ENCODE results near the gene SLC24A4.
A peak's percentile ranks its signal among the peaks of the same experiment; 100 is the strongest.

The SLC24A4 gene

DNA sequence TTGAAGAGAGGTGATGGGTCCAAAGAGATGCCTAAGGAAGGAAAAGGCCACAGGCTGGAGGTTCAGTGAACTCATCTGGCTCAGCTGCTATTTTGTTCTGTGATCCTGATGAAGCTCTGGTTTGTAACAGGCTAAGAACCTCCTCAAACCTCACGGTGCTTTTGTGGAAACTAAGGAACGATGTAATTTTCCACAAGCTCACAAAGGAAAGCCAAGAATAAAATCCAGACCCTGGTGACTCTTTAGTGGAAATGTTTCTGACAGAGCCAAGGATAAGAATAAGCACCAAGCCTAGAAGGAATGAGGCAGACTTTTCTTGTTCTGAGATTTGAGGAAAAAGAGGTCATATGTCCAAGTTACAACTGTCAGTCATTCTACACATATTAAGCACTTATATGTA is 93.6 kb downstream of the SLC24A4 start:
- no peak for TF ChIP-seq POLR2AphosphoS5 (IDR thresholded peaks at IDR 0.05; ENCODE audit: low read depth)
- TF ChIP-seq, protein P1, sequence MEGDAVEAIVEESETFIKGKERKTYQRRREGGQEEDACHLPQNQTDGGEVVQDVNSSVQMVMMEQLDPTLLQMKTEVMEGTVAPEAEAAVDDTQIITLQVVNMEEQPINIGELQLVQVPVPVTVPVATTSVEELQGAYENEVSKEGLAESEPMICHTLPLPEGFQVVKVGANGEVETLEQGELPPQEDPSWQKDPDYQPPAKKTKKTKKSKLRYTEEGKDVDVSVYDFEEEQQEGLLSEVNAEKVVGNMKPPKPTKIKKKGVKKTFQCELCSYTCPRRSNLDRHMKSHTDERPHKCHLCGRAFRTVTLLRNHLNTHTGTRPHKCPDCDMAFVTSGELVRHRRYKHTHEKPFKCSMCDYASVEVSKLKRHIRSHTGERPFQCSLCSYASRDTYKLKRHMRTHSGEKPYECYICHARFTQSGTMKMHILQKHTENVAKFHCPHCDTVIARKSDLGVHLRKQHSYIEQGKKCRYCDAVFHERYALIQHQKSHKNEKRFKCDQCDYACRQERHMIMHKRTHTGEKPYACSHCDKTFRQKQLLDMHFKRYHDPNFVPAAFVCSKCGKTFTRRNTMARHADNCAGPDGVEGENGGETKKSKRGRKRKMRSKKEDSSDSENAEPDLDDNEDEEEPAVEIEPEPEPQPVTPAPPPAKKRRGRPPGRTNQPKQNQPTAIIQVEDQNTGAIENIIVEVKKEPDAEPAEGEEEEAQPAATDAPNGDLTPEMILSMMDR (IDR thresholded peaks at IDR 0.05; ENCODE audit: insufficient read depth, low read length): no peak
- TF ChIP-seq, protein P2, sequence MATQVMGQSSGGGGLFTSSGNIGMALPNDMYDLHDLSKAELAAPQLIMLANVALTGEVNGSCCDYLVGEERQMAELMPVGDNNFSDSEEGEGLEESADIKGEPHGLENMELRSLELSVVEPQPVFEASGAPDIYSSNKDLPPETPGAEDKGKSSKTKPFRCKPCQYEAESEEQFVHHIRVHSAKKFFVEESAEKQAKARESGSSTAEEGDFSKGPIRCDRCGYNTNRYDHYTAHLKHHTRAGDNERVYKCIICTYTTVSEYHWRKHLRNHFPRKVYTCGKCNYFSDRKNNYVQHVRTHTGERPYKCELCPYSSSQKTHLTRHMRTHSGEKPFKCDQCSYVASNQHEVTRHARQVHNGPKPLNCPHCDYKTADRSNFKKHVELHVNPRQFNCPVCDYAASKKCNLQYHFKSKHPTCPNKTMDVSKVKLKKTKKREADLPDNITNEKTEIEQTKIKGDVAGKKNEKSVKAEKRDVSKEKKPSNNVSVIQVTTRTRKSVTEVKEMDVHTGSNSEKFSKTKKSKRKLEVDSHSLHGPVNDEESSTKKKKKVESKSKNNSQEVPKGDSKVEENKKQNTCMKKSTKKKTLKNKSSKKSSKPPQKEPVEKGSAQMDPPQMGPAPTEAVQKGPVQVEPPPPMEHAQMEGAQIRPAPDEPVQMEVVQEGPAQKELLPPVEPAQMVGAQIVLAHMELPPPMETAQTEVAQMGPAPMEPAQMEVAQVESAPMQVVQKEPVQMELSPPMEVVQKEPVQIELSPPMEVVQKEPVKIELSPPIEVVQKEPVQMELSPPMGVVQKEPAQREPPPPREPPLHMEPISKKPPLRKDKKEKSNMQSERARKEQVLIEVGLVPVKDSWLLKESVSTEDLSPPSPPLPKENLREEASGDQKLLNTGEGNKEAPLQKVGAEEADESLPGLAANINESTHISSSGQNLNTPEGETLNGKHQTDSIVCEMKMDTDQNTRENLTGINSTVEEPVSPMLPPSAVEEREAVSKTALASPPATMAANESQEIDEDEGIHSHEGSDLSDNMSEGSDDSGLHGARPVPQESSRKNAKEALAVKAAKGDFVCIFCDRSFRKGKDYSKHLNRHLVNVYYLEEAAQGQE (IDR thresholded peaks at IDR 0.05; ENCODE audit: insufficient replicate concordance, low read depth): no peak
- no peak for TF ChIP-seq GABPA (IDR thresholded peaks at IDR 0.05; ENCODE audit: low read depth)
- TF ChIP-seq SPI1 (IDR thresholded peaks at IDR 0.05; ENCODE audit: borderline replicate concordance, low read depth): no peak
- no peak overlapping the region for H3K4me3 ChIP-seq (replicated peaks; ENCODE audit: insufficient read depth, low read length)
- H3K27me3 ChIP-seq (ENCODE audit: insufficient read depth, poor library complexity, severe bottlenecking): no peaks in the 10 kb centered on the region
- no peak for DNase-seq (ENCODE audit: low read depth in 1 of 2, low spot score in 1 of 2)
- H3K27ac ChIP-seq (replicated peaks): no peak overlapping the region

DNA sequence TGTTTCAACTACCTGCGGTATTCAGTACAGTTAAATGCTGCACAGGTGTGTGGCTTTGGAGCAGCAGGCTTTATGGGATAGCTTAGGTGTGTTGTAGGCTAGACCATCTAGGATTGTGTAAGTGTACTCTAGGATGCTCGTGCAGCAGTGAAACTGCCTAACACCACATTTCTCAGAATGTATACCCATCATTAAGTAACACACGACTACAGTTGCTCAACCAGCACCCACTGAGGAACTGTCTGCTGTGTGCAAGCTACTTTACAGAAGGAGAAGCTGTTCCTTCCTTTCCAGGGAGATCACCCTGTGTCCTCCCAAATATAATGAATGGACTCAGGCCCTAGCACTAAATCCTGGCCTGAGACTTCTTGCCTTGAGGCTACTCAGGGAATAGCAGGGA is 94.8 kb downstream of the SLC24A4 start:
- DNase-seq (ENCODE audit: low read depth in 1 of 2, low spot score in 1 of 2): peak; percentile 94 to 96
- peak; percentile 65; the same call in 1 of the 2 replicates for TF ChIP-seq POLR2AphosphoS5 (IDR thresholded peaks at IDR 0.05; ENCODE audit: low read depth)
- peak; percentile 89 for TF ChIP-seq SPI1 (IDR thresholded peaks at IDR 0.05; ENCODE audit: borderline replicate concordance, low read depth)
- TF ChIP-seq, protein P2 (IDR thresholded peaks at IDR 0.05; ENCODE audit: insufficient replicate concordance, low read depth): peak; percentile 50
- TF ChIP-seq, protein P1 (IDR thresholded peaks at IDR 0.05; ENCODE audit: insufficient read depth, low read length): no peak
- no peak for TF ChIP-seq GABPA (IDR thresholded peaks at IDR 0.05; ENCODE audit: low read depth)
- no peak overlapping the region for H3K4me3 ChIP-seq (replicated peaks; ENCODE audit: insufficient read depth, low read length)
- peak overlapping the region; percentile 47 for H3K27ac ChIP-seq (replicated peaks)
- H3K27me3 ChIP-seq (ENCODE audit: insufficient read depth, poor library complexity, severe bottlenecking): no peaks in the 10 kb centered on the region

DNA sequence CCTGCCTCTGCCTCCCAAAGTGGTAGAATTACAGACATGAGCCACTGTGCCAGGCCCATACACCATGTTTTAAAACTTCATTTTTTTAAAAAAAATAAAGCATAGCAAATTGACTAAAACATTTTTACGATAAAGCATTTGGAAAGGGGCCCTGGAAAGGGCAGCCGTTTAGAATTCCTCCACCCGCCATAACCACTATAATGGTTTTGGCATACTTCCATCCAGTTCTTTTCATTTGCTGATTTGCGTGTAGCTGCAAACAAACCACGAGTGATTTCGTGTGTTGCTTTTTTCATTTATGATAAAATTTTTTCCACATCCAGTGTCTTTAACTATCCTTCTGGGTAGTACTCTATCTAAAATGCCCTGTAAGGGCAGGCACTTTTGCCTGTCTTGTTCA is 98.8 kb downstream of the SLC24A4 start:
- Histone ChIP-seq H3K27ac (replicated peaks) (no peak overlapping the region), H3K27me3 (ENCODE audit: insufficient read depth, poor library complexity, severe bottlenecking) (no peaks in the 10 kb centered on the region), H3K4me3 (replicated peaks; ENCODE audit: insufficient read depth, low read length) (no peak overlapping the region)
- TF ChIP-seq, protein P1 (IDR thresholded peaks at IDR 0.05; ENCODE audit: insufficient read depth, low read length): no peak
- TF ChIP-seq, protein P2 (IDR thresholded peaks at IDR 0.05; ENCODE audit: insufficient replicate concordance, low read depth): no peak
- TF ChIP-seq SPI1 (IDR thresholded peaks at IDR 0.05; ENCODE audit: borderline replicate concordance, low read depth) (no peak), GABPA (IDR thresholded peaks at IDR 0.05; ENCODE audit: low read depth) (no peak), POLR2AphosphoS5 (IDR thresholded peaks at IDR 0.05; ENCODE audit: low read depth) (no peak)
- DNase-seq (ENCODE audit: low read depth in 1 of 2, low spot score in 1 of 2): no peak
